Measurements from ENCODE around the gene PPM1H.

DNA sequence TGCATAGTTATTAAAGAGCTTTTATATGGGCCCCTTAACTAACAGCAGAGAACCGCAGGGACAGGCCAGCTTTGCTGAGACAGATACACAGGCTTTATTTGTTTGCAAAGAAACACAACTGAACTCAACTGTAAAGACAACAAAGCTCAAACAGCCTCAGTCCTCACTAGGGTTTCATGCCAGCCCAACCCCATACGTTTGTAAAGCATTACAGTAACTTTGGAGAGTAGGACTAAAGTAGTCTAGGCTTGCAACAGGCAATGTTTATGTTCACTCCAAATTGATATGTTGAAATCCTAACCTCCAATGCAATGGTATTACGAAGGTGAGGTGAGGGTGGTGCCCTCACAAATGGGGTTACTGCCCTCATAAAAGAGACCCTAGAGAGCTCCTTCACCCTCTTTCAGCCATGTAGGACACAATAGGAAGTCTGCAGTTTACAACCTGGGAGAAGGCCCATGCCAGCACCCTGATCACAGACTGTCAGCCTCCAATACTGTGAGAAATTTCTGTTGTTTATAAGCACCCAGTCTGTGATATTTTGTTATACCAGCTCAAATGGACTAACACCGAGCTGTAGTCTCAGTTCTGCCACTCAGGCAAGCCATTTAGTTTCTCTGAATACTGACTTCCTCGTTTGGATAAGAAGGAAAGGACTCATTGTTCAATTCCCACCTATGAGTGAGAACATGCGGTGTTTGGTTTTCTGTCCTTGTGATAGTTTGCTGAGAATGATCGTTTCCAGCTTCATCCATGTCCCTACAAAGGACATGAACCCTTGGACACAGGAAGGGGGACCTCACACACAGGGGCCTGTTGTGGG, 35.2 kb downstream of the PPM1H start:
- TF ChIP-seq CTCF (IDR thresholded peaks at IDR 0.05) (no peak), EZH2 (IDR thresholded peaks at IDR 0.05; ENCODE audit: borderline replicate concordance, insufficient read depth, low read depth, low read length, poor library complexity, severe bottlenecking) (no peak)

Data from B cell (primary cell).